ENCODE measurements around the gene CXorf66. TPM values are rescaled to one million over a fixed set of nuclear protein-coding genes. Genes with fewer than 3 reads are reported as not detected.
"Not testable (repeated sequence)": the region's sequence is repeated elsewhere in the genome, so short reads cannot be mapped to it uniquely, and the experiment has no call there.

CXorf66 gene
- total RNA-seq, 1 experiment from 2014 or later = not detected

GRCh38 chrX:139924069-139924695, 41.1 kb downstream of the CXorf66 start:
- H3K9me3 ChIP-seq (ENCODE audit: control insufficient read depth in 1 of 2, insufficient read depth in 1 of 2, low read depth in 1 of 2, low read length in 2 of 2) = no peaks in the 10 kb centered on the region
- peaks cover 31% of the 10 kb centered on the region for H3K79me2 ChIP-seq (ENCODE audit: insufficient read depth, low read length)
- no peak overlapping the region for H3K4me3 ChIP-seq (replicated peaks in 1 of 2; ENCODE audit: low read depth in 1 of 2, low read length in 2 of 2)
- no peaks in the 10 kb centered on the region for H4K20me1 ChIP-seq (ENCODE audit: insufficient read depth)
- no peaks in the 10 kb centered on the region for H3K36me3 ChIP-seq (ENCODE audit: control insufficient read depth in 1 of 2, insufficient read depth in 2 of 2, low read length in 2 of 2)
- intact Hi-C loops (cut with micrococcal nuclease) = no loop called here
- no peak overlapping the region for H3K4me2 ChIP-seq (ENCODE audit: low read length)
- ChIA-PET RAD21 (ENCODE audit: low non-redundant PET in 1 of 2, low total read pairs in 2 of 2, uncharacterized antibody in 2 of 2, unreplicated experiment in 2 of 2) (no interaction called here), POLR2A (no interaction called here), CTCF (no interaction called here)
- peaks cover 0 to 2% of the 10 kb centered on the region in 2 experiments; a peak in 1 of 4 replicates for H3K4me1 ChIP-seq (ENCODE audit: control insufficient read depth in 1 of 2, insufficient read depth in 2 of 2, low read length in 2 of 2)
- BruUV-seq (replicated peaks) = no TSS peak
- no peak overlapping the region for H3K27ac ChIP-seq (ENCODE audit: low read depth, low read length)
- no peak for ATAC-seq
- TF ChIP-seq SP1 (IDR thresholded peaks at IDR 0.05; ENCODE audit: low read depth) (no peak), ZNF274 (IDR thresholded peaks at IDR 0.05; ENCODE audit: low read depth, low read length) (no peak), CBX3 (IDR thresholded peaks at IDR 0.05; ENCODE audit: low read depth) (no peak), ELF1 (IDR thresholded peaks at IDR 0.05; ENCODE audit: borderline replicate concordance, low read depth) (no peak), FOSL1 (IDR thresholded peaks at IDR 0.05; ENCODE audit: low read depth) (no peak), EGR1 (IDR thresholded peaks at IDR 0.05; ENCODE audit: low read depth) (no peak), JUND (IDR thresholded peaks at IDR 0.05) (no peak), POLR2A (IDR thresholded peaks at IDR 0.05; ENCODE audit: borderline replicate concordance, extremely low read depth, insufficient read depth, insufficient read length) (no peak), TCF7L2 (IDR thresholded peaks at IDR 0.05; ENCODE audit: borderline replicate concordance, extremely low read depth, insufficient read depth, insufficient read length) (no peak), ZBTB33 (IDR thresholded peaks at IDR 0.05; ENCODE audit: extremely low read depth, insufficient replicate concordance, low read length) (no peak), RAD21 (IDR thresholded peaks at IDR 0.05; ENCODE audit: low read depth) (no peak), YY1 (IDR thresholded peaks at IDR 0.05; ENCODE audit: extremely low read depth, insufficient replicate concordance, low read depth, low read length) (no peak), SIN3A (IDR thresholded peaks at IDR 0.05; ENCODE audit: low read depth) (no peak)
- TF ChIP-seq, protein P1, sequence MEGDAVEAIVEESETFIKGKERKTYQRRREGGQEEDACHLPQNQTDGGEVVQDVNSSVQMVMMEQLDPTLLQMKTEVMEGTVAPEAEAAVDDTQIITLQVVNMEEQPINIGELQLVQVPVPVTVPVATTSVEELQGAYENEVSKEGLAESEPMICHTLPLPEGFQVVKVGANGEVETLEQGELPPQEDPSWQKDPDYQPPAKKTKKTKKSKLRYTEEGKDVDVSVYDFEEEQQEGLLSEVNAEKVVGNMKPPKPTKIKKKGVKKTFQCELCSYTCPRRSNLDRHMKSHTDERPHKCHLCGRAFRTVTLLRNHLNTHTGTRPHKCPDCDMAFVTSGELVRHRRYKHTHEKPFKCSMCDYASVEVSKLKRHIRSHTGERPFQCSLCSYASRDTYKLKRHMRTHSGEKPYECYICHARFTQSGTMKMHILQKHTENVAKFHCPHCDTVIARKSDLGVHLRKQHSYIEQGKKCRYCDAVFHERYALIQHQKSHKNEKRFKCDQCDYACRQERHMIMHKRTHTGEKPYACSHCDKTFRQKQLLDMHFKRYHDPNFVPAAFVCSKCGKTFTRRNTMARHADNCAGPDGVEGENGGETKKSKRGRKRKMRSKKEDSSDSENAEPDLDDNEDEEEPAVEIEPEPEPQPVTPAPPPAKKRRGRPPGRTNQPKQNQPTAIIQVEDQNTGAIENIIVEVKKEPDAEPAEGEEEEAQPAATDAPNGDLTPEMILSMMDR (IDR thresholded peaks at IDR 0.05 in 2 of 3, conservative IDR thresholded peaks at IDR 0.05 in 1 of 3; ENCODE audit: borderline replicate concordance in 1 of 3, insufficient read depth in 1 of 3, low read depth in 2 of 3, low read length in 2 of 3) = no peak
- TF ChIP-seq, protein P2, sequence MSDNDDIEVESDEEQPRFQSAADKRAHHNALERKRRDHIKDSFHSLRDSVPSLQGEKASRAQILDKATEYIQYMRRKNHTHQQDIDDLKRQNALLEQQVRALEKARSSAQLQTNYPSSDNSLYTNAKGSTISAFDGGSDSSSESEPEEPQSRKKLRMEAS (IDR thresholded peaks at IDR 0.05) = no peak
- no peak overlapping the region for H3K9ac ChIP-seq (ENCODE audit: low read length)
- no peak overlapping the region for H2AFZ ChIP-seq (ENCODE audit: low read depth, low read length, poor library complexity, severe bottlenecking)
- no peaks in the 10 kb centered on the region for H3K27me3 ChIP-seq (ENCODE audit: insufficient read depth, low read length)
- no peak for DNase-seq (ENCODE audit: low read depth, low spot score)
- H3K9me2 ChIP-seq (ENCODE audit: insufficient read depth) = no peaks in the 10 kb centered on the region

DNA sequence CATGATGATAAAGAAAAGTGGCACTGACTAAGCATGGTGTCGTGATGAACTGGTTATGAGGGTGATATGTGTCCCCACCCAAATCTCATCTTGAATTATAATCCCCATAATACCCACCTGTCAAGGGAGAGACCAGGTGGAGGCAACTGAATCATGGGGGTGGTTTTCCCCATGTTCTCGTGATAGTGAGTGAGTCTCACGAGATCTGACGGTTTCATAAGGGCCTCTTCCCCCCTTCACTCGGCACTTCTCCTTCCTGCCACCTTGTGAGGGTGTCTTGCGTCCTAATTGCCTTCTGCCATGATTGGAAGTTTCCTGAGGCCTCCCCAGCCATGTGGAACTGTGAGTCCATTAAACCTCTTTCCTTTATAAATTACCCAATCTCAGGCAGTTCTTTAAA, 44.2 kb downstream of the CXorf66 start:
- DNase-seq (ENCODE audit: low read depth, low spot score); CTCF ChIA-PET; H3K27ac ChIP-seq (ENCODE audit: low read depth, low read length); H3K9ac ChIP-seq (ENCODE audit: low read length); BruUV-seq (replicated peaks); intact Hi-C loops (cut with micrococcal nuclease); H3K4me1 ChIP-seq (ENCODE audit: control insufficient read depth in 1 of 2, insufficient read depth in 2 of 2, low read length in 2 of 2); H4K20me1 ChIP-seq (ENCODE audit: insufficient read depth); H3K36me3 ChIP-seq (ENCODE audit: control insufficient read depth in 1 of 2, insufficient read depth in 2 of 2, low read length in 2 of 2); POLR2A ChIA-PET; H3K9me2 ChIP-seq (ENCODE audit: insufficient read depth); H3K27me3 ChIP-seq (ENCODE audit: insufficient read depth, low read length); RAD21 ChIA-PET (ENCODE audit: low non-redundant PET in 1 of 2, low total read pairs in 2 of 2, uncharacterized antibody in 2 of 2, unreplicated experiment in 2 of 2); ATAC-seq; H3K4me2 ChIP-seq (ENCODE audit: low read length); H3K9me3 ChIP-seq (ENCODE audit: control insufficient read depth in 1 of 2, insufficient read depth in 1 of 2, low read depth in 1 of 2, low read length in 2 of 2); H3K4me3 ChIP-seq (replicated peaks in 1 of 2; ENCODE audit: low read depth in 1 of 2, low read length in 2 of 2); H2AFZ ChIP-seq (ENCODE audit: low read depth, low read length, poor library complexity, severe bottlenecking): not testable (repeated sequence)
- H3K79me2 ChIP-seq (ENCODE audit: insufficient read depth, low read length) = peaks cover 18% of the 10 kb centered on the region; the same call in 1 of the 2 replicates
